Measurements from ENCODE around the gene MTARC1. TPM values are rescaled to one million over a fixed set of nuclear protein-coding genes. Genes with fewer than 3 reads are reported as not detected.
A peak's percentile ranks its signal among the peaks of the same experiment; 100 is the strongest.

The MTARC1 gene
- total and polyA plus RNA-seq, 9 of the 15 experiments (the other 6 are each of a cell fraction or from before 2014, with no cell fraction given): 0.07 to 0.14 (median 0.11) TPM; not detected in 6

DNA sequence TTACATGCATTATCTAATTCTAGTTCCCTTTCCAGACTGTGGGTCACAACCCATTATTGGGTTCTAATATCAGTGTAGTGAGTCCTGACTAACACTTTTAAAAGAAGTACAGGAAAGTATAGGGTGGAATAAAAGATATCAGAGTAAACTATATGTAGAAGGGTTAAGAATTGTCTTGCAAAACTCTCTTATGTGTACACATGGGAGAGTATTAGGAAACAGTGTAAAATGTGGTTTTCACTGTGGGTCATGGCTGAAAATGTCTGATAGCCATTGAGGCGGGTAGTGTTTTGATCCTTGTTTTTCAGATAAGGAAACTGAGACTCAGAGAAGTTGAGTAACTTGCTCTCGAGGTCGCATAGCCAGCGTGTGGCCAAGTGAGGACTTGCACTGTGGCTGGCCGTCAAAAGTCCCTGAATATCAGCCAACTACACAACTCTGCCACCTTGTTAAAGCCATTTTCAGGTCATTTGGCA is 18.5 kb upstream of the MTARC1 start:
- Histone ChIP-seq H3K9ac (ENCODE audit: insufficient read depth in 1 of 2, low read depth in 2 of 2, low read length in 2 of 2) (no peak overlapping the region), H3K4me1 (replicated peaks in 1 of 2; ENCODE audit: control insufficient read depth in 2 of 2, insufficient read depth in 2 of 2, low read length in 2 of 2) (peaks cover 3 to 12% of the 10 kb centered on the region in 2 experiments; a peak in 3 of 5 replicates), H3K9me1 (ENCODE audit: control insufficient read depth, insufficient read depth, low read length) (no peaks in the 10 kb centered on the region), H3K36me3 (ENCODE audit: control insufficient read depth, insufficient read depth, low read length) (no peaks in the 10 kb centered on the region), H3K4me3 (no peak overlapping the region), H3K79me2 (ENCODE audit: control insufficient read depth, insufficient read depth, low read length) (no peaks in the 10 kb centered on the region), H2AFZ (ENCODE audit: low read depth, low read length) (0 out of 2 replicates have a peak overlapping the region, but pooled peaks have one; percentile 9), H3K27ac (ENCODE audit: extremely low read depth, low read depth, low read length) (no peak overlapping the region), H3K27me3 (ENCODE audit: control insufficient read depth in 2 of 2, insufficient read depth in 2 of 2, low read length in 2 of 2) (peaks cover 2 to 26% of the 10 kb centered on the region in 2 experiments; a peak in 3 of 5 replicates), H3K9me3 (replicated peaks; ENCODE audit: control insufficient read depth, insufficient read depth, low read depth, low read length) (no peaks in the 10 kb centered on the region), H4K20me1 (replicated peaks; ENCODE audit: control insufficient read depth, insufficient read depth, low read length) (no peaks in the 10 kb centered on the region), H3K4me2 (ENCODE audit: insufficient read depth, low read length) (no peak overlapping the region; the same call in 1 of the 2 replicates)
- BruUV-seq (replicated peaks): no TSS peak
- in situ Hi-C loops (cut with MboI): no loop called here
- DNase-seq (ENCODE audit: extremely low read depth in 1 of 4, low spot score in 3 of 4) (peak in 1 of 4 experiments; percentile 41), FAIRE-seq (peak; percentile 46), ATAC-seq (peak; percentile 57)
- intact Hi-C loops (cut with micrococcal nuclease): no loop called here
- ChIA-PET POLR2A (interaction anchor here (1.3 kb wide), 1 partner anchor 17 kb away, joined by 3 read pairs; no protein-coding TSS in a partner anchor), CTCF (ENCODE audit: low intra/inter-chr PET ratio) (no interaction called here)
- WGBS (ENCODE audit: insufficient coverage, low coverage, missing lambda C conversion rate): 0% methylated on average over 5 of the region's 5 CpGs
- TF ChIP-seq, protein P1, sequence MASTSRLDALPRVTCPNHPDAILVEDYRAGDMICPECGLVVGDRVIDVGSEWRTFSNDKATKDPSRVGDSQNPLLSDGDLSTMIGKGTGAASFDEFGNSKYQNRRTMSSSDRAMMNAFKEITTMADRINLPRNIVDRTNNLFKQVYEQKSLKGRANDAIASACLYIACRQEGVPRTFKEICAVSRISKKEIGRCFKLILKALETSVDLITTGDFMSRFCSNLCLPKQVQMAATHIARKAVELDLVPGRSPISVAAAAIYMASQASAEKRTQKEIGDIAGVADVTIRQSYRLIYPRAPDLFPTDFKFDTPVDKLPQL (IDR thresholded peaks at IDR 0.05; ENCODE audit: extremely low read depth, insufficient read length): no peak
- no peak for TF ChIP-seq ARHGAP35 (IDR thresholded peaks at IDR 0.05; ENCODE audit: partially characterized antibody)
- TF ChIP-seq, protein P2, sequence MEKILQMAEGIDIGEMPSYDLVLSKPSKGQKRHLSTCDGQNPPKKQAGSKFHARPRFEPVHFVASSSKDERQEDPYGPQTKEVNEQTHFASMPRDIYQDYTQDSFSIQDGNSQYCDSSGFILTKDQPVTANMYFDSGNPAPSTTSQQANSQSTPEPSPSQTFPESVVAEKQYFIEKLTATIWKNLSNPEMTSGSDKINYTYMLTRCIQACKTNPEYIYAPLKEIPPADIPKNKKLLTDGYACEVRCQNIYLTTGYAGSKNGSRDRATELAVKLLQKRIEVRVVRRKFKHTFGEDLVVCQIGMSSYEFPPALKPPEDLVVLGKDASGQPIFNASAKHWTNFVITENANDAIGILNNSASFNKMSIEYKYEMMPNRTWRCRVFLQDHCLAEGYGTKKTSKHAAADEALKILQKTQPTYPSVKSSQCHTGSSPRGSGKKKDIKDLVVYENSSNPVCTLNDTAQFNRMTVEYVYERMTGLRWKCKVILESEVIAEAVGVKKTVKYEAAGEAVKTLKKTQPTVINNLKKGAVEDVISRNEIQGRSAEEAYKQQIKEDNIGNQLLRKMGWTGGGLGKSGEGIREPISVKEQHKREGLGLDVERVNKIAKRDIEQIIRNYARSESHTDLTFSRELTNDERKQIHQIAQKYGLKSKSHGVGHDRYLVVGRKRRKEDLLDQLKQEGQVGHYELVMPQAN (IDR thresholded peaks at IDR 0.05; ENCODE audit: borderline replicate concordance): no peak
- TF ChIP-seq STAG1 (CRISPR knock-in tag; IDR thresholded peaks at IDR 0.05; ENCODE audit: borderline replicate concordance): no peak
- TF ChIP-seq JUND (IDR thresholded peaks at IDR 0.05; ENCODE audit: borderline replicate concordance, low read depth, low read length): no peak
- no peak for TF ChIP-seq JUND (tag; IDR thresholded peaks at IDR 0.05; ENCODE audit: borderline replicate concordance, low read depth, low read length)
- peak; percentile 52 for TF ChIP-seq CBFA2T3 (IDR thresholded peaks at IDR 0.05)
- TF ChIP-seq MEIS2 (IDR thresholded peaks at IDR 0.05; ENCODE audit: partially characterized antibody): no peak
- TF ChIP-seq, protein P3, sequence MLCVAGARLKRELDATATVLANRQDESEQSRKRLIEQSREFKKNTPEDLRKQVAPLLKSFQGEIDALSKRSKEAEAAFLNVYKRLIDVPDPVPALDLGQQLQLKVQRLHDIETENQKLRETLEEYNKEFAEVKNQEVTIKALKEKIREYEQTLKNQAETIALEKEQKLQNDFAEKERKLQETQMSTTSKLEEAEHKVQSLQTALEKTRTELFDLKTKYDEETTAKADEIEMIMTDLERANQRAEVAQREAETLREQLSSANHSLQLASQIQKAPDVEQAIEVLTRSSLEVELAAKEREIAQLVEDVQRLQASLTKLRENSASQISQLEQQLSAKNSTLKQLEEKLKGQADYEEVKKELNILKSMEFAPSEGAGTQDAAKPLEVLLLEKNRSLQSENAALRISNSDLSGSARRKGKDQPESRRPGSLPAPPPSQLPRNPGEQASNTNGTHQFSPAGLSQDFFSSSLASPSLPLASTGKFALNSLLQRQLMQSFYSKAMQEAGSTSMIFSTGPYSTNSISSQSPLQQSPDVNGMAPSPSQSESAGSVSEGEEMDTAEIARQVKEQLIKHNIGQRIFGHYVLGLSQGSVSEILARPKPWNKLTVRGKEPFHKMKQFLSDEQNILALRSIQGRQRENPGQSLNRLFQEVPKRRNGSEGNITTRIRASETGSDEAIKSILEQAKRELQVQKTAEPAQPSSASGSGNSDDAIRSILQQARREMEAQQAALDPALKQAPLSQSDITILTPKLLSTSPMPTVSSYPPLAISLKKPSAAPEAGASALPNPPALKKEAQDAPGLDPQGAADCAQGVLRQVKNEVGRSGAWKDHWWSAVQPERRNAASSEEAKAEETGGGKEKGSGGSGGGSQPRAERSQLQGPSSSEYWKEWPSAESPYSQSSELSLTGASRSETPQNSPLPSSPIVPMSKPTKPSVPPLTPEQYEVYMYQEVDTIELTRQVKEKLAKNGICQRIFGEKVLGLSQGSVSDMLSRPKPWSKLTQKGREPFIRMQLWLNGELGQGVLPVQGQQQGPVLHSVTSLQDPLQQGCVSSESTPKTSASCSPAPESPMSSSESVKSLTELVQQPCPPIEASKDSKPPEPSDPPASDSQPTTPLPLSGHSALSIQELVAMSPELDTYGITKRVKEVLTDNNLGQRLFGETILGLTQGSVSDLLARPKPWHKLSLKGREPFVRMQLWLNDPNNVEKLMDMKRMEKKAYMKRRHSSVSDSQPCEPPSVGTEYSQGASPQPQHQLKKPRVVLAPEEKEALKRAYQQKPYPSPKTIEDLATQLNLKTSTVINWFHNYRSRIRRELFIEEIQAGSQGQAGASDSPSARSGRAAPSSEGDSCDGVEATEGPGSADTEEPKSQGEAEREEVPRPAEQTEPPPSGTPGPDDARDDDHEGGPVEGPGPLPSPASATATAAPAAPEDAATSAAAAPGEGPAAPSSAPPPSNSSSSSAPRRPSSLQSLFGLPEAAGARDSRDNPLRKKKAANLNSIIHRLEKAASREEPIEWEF (CRISPR knock-in tag; IDR thresholded peaks at IDR 0.05): no peak
- 0 out of 4 replicates have a peak, but pooled peaks of 1 of the 2 experiments have one; percentile 11 for TF ChIP-seq TRIM24 (IDR thresholded peaks at IDR 0.05)
- no peak for TF ChIP-seq EWSR1 (IDR thresholded peaks at IDR 0.05; ENCODE audit: borderline replicate concordance, low read depth, partially characterized antibody)
- peak; percentile 37; the same call in 1 of the 2 replicates for TF ChIP-seq TEAD4 (IDR thresholded peaks at IDR 0.05; ENCODE audit: low read length)
- no peak for TF ChIP-seq TEAD4 (CRISPR knock-in tag; IDR thresholded peaks at IDR 0.05; ENCODE audit: borderline replicate concordance)
- peak; percentile 36; the same call in 1 of the 2 replicates for TF ChIP-seq TAL1 (IDR thresholded peaks at IDR 0.05)
